HepG2 (cell line): ENCODE results near the gene EPB41L4A. TPM values are rescaled to one million over a fixed set of nuclear protein-coding genes. Genes with fewer than 3 reads are reported as not detected.
A peak's percentile ranks its signal among the peaks of the same experiment; 100 is the strongest.

Source experiments
- ZFP1 ChIP-seq: IDR thresholded peaks from 2 replicates; pipeline ENCODE4 v1.6.1; 2016
- ZNF354B ChIP-seq: sonication (generic); formaldehyde crosslinking; IDR thresholded peaks from 2 replicates; pipeline ENCODE4 v1.8.0; 2022; ENCODE audit warnings: mild to moderate bottlenecking, missing genetic modification reagents
- ZNF747 ChIP-seq: sonication (generic); formaldehyde crosslinking; IDR thresholded peaks from 2 replicates; pipeline ENCODE4 v1.8.1; 2023; ENCODE audit warnings: missing genetic modification reagents, mild to moderate bottlenecking, borderline replicate concordance
- polyA plus RNA-seq, 8 experiments: library from polyadenylated mRNA; depleted of rRNA in 3 of 8; stranded (reverse) in 7 of 8; unstranded in 1 of 8; fragments of >200 nt; fragmentation: Illumina TruSeq in 4 of 8; extraction: Trizol in 4 of 8; gene quantifications; 2 replicates each; pipeline versions ENCODE4 v1.2.1 to v1.2.3, GENCODE V29; 2011 to 2016; ENCODE audit warnings: low read depth in 4 of 8, missing spikeins in 1 of 8, mixed read lengths in 1 of 8; ENCODE audit not compliant: insufficient read depth in 1 of 8
- total RNA-seq, 5 experiments: library from RNA; depleted of rRNA; stranded (reverse); fragments of >200 nt; fragmentation: Illumina TruSeq; extraction: Trizol; gene quantifications; 2 replicates each; pipeline ENCODE4 v1.2.3, GENCODE V29; 2016; ENCODE audit warnings: low read depth in 1 of 5
- TF ChIP-seq, protein P1 (sequence below): sonication (generic); formaldehyde crosslinking; IDR thresholded peaks from 2 replicates; pipeline ENCODE4 v1.4.0; 2020; ENCODE audit warnings: missing genetic modification reagents
- TF ChIP-seq, protein P2 (sequence below): sonication (generic); formaldehyde crosslinking; IDR thresholded peaks from 2 replicates; pipeline ENCODE4 v1.5.1; 2020; ENCODE audit warnings: missing genetic modification reagents, mild to moderate bottlenecking, borderline replicate concordance
- TF ChIP-seq, protein P3 (sequence below): sonication (generic); formaldehyde crosslinking; IDR thresholded peaks from 2 replicates; pipeline ENCODE4 v1.5.0; 2020; ENCODE audit warnings: mild to moderate bottlenecking, missing genetic modification reagents, borderline replicate concordance
- TF ChIP-seq, protein P4 (sequence below): sonication (generic); formaldehyde crosslinking; conservative IDR thresholded peaks from 2 replicates; pipeline ENCODE4 v1.4.0; 2020; ENCODE audit warnings: missing genetic modification reagents
- TF ChIP-seq, protein P5 (sequence below): sonication (generic); formaldehyde crosslinking; IDR thresholded peaks from 2 replicates; pipeline ENCODE4 v1.4.0; 2020; ENCODE audit warnings: missing genetic modification reagents

The EPB41L4A gene
- total and polyA plus RNA-seq, 2 of the 13 experiments (the other 11 are each of a cell fraction or from before 2014, with no cell fraction given) = 0.07 TPM; not detected in 1

DNA sequence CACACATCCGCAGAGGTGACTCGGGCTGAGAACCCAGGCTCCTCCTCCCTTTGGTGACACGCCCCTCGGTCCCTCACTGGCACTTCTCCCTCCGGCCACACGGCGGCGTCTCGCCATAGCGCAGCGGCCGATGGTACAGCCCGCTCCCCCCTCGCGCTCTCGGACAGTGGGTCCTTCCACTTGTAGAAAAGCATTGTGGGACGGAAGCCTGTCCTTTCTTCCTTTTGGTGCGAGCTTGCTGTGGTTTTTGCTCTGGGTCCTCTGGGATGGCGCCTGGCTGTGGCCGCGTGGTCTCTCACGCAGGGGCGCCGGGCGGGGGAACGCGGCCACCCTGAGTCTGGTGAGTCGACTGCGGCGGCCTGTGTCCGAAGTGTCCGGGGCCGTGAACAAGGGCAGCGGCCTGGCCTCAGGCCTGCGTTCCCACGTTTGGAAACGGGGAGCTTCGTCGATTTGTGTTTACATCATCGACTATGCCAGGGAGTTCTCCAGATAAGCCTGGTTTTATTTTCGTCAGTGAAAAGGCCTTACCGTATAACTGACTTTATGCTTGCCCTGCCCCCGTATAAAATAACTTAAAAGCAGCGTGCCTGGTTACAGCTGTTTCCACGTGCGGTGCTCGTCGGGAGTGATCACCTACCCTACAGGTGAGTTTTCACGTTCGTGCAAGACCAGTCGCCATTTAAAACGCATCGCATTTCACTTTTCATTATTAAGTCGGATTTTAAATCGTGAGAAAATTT is 258.3 kb downstream of the EPB41L4A start (continued):
- TF ChIP-seq ZNF354B (CRISPR knock-in tag) (no peak), ZFP1 (CRISPR knock-in tag) (peak; percentile 95), ZNF747 (CRISPR knock-in tag) (peak; percentile 87; the same call in 1 of the 2 replicates)
- TF ChIP-seq, protein P1, sequence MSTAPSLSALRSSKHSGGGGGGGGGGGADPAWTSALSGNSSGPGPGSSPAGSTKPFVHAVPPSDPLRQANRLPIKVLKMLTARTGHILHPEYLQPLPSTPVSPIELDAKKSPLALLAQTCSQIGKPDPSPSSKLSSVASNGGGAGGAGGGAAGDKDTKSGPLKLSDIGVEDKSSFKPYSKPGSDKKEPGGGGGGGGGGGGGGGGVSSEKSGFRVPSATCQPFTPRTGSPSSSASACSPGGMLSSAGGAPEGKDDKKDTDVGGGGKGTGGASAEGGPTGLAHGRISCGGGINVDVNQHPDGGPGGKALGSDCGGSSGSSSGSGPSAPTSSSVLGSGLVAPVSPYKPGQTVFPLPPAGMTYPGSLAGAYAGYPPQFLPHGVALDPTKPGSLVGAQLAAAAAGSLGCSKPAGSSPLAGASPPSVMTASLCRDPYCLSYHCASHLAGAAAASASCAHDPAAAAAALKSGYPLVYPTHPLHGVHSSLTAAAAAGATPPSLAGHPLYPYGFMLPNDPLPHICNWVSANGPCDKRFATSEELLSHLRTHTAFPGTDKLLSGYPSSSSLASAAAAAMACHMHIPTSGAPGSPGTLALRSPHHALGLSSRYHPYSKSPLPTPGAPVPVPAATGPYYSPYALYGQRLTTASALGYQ (CRISPR knock-in tag) = peak; percentile 86
- TF ChIP-seq, protein P2, sequence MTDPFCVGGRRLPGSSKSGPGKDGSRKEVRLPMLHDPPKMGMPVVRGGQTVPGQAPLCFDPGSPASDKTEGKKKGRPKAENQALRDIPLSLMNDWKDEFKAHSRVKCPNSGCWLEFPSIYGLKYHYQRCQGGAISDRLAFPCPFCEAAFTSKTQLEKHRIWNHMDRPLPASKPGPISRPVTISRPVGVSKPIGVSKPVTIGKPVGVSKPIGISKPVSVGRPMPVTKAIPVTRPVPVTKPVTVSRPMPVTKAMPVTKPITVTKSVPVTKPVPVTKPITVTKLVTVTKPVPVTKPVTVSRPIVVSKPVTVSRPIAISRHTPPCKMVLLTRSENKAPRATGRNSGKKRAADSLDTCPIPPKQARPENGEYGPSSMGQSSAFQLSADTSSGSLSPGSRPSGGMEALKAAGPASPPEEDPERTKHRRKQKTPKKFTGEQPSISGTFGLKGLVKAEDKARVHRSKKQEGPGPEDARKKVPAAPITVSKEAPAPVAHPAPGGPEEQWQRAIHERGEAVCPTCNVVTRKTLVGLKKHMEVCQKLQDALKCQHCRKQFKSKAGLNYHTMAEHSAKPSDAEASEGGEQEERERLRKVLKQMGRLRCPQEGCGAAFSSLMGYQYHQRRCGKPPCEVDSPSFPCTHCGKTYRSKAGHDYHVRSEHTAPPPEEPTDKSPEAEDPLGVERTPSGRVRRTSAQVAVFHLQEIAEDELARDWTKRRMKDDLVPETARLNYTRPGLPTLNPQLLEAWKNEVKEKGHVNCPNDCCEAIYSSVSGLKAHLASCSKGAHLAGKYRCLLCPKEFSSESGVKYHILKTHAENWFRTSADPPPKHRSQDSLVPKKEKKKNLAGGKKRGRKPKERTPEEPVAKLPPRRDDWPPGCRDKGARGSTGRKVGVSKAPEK (CRISPR knock-in tag) = no peak; the same call in 1 of the 2 replicates
- TF ChIP-seq, protein P3, sequence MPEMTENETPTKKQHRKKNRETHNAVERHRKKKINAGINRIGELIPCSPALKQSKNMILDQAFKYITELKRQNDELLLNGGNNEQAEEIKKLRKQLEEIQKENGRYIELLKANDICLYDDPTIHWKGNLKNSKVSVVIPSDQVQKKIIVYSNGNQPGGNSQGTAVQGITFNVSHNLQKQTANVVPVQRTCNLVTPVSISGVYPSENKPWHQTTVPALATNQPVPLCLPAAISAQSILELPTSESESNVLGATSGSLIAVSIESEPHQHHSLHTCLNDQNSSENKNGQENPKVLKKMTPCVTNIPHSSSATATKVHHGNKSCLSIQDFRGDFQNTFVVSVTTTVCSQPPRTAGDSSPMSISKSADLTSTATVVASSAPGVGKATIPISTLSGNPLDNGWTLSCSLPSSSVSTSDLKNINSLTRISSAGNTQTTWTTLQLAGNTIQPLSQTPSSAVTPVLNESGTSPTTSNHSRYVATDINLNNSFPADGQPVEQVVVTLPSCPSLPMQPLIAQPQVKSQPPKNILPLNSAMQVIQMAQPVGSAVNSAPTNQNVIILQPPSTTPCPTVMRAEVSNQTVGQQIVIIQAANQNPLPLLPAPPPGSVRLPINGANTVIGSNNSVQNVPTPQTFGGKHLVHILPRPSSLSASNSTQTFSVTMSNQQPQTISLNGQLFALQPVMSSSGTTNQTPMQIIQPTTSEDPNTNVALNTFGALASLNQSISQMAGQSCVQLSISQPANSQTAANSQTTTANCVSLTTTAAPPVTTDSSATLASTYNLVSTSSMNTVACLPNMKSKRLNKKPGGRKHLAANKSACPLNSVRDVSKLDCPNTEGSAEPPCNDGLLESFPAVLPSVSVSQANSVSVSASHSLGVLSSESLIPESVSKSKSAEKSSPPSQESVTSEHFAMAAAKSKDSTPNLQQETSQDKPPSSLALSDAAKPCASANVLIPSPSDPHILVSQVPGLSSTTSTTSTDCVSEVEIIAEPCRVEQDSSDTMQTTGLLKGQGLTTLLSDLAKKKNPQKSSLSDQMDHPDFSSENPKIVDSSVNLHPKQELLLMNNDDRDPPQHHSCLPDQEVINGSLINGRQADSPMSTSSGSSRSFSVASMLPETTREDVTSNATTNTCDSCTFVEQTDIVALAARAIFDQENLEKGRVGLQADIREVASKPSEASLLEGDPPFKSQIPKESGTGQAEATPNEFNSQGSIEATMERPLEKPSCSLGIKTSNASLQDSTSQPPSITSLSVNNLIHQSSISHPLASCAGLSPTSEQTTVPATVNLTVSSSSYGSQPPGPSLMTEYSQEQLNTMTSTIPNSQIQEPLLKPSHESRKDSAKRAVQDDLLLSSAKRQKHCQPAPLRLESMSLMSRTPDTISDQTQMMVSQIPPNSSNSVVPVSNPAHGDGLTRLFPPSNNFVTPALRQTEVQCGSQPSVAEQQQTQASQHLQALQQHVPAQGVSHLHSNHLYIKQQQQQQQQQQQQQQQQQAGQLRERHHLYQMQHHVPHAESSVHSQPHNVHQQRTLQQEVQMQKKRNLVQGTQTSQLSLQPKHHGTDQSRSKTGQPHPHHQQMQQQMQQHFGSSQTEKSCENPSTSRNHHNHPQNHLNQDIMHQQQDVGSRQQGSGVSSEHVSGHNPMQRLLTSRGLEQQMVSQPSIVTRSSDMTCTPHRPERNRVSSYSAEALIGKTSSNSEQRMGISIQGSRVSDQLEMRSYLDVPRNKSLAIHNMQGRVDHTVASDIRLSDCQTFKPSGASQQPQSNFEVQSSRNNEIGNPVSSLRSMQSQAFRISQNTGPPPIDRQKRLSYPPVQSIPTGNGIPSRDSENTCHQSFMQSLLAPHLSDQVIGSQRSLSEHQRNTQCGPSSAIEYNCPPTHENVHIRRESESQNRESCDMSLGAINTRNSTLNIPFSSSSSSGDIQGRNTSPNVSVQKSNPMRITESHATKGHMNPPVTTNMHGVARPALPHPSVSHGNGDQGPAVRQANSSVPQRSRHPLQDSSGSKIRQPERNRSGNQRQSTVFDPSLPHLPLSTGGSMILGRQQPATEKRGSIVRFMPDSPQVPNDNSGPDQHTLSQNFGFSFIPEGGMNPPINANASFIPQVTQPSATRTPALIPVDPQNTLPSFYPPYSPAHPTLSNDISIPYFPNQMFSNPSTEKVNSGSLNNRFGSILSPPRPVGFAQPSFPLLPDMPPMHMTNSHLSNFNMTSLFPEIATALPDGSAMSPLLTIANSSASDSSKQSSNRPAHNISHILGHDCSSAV (CRISPR knock-in tag) = 0 out of 2 replicates have a peak, but pooled peaks have one; percentile 17
- TF ChIP-seq, protein P4, sequence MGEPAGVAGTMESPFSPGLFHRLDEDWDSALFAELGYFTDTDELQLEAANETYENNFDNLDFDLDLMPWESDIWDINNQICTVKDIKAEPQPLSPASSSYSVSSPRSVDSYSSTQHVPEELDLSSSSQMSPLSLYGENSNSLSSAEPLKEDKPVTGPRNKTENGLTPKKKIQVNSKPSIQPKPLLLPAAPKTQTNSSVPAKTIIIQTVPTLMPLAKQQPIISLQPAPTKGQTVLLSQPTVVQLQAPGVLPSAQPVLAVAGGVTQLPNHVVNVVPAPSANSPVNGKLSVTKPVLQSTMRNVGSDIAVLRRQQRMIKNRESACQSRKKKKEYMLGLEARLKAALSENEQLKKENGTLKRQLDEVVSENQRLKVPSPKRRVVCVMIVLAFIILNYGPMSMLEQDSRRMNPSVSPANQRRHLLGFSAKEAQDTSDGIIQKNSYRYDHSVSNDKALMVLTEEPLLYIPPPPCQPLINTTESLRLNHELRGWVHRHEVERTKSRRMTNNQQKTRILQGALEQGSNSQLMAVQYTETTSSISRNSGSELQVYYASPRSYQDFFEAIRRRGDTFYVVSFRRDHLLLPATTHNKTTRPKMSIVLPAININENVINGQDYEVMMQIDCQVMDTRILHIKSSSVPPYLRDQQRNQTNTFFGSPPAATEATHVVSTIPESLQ (CRISPR knock-in tag) = no peak
- TF ChIP-seq, protein P5, sequence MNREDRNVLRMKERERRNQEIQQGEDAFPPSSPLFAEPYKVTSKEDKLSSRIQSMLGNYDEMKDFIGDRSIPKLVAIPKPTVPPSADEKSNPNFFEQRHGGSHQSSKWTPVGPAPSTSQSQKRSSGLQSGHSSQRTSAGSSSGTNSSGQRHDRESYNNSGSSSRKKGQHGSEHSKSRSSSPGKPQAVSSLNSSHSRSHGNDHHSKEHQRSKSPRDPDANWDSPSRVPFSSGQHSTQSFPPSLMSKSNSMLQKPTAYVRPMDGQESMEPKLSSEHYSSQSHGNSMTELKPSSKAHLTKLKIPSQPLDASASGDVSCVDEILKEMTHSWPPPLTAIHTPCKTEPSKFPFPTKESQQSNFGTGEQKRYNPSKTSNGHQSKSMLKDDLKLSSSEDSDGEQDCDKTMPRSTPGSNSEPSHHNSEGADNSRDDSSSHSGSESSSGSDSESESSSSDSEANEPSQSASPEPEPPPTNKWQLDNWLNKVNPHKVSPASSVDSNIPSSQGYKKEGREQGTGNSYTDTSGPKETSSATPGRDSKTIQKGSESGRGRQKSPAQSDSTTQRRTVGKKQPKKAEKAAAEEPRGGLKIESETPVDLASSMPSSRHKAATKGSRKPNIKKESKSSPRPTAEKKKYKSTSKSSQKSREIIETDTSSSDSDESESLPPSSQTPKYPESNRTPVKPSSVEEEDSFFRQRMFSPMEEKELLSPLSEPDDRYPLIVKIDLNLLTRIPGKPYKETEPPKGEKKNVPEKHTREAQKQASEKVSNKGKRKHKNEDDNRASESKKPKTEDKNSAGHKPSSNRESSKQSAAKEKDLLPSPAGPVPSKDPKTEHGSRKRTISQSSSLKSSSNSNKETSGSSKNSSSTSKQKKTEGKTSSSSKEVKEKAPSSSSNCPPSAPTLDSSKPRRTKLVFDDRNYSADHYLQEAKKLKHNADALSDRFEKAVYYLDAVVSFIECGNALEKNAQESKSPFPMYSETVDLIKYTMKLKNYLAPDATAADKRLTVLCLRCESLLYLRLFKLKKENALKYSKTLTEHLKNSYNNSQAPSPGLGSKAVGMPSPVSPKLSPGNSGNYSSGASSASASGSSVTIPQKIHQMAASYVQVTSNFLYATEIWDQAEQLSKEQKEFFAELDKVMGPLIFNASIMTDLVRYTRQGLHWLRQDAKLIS (CRISPR knock-in tag) = 0 out of 2 replicates have a peak, but pooled peaks have one; percentile 62
